NCI-H774 (cell line): Measurements from ENCODE around the gene COMT.

ENCODE experiments used
- DNase-seq: peaks from one replicate; lab custom pipeline; 2025; lab: John Stamatoyannopoulos, UW

Gene COMT

GRCh38 chr22:19970479-19971275 lies 29.1 kb downstream of the COMT start:
- no peak for DNase-seq

GRCh38 chr22:19971276-19972124 lies 29.9 kb downstream of the COMT start:
- DNase-seq = no peak

- DNase-seq = no peak
These were observed 30.7 kb downstream of the COMT start for GRCh38 chr22:19972251-19972650.

- DNase-seq = no peak
These were observed 31.3 kb downstream of the COMT start for GRCh38 chr22:19972652-19973550.

- DNase-seq = no peak
These were observed 32.1 kb downstream of the COMT start for GRCh38 chr22:19973551-19974267.

GRCh38 chr22:19974268-19974861 lies 32.8 kb downstream of the COMT start:
- peak; percentile 63 for DNase-seq

GRCh38 chr22:19974935-19975706 lies 33.5 kb downstream of the COMT start:
- no peak for DNase-seq

- no peak for DNase-seq
These were observed 34.1 kb downstream of the COMT start for GRCh38 chr22:19975707-19976035.

- DNase-seq = no peak
These were observed 35.1 kb downstream of the COMT start for GRCh38 chr22:19976671-19977070.

GRCh38 chr22:19977296-19978243 lies 36.0 kb downstream of the COMT start:
- DNase-seq = no peak

GRCh38 chr22:19978748-19979147 lies 37.2 kb downstream of the COMT start:
- no peak for DNase-seq

GRCh38 chr22:19979712-19980493 lies 38.3 kb downstream of the COMT start:
- DNase-seq = no peak

- no peak for DNase-seq
These were observed 39.2 kb downstream of the COMT start for GRCh38 chr22:19980766-19981165.

- DNase-seq = no peak
These were observed 39.8 kb downstream of the COMT start for GRCh38 chr22:19981171-19981960.

GRCh38 chr22:19981961-19982920 lies 40.7 kb downstream of the COMT start:
- no peak for DNase-seq

GRCh38 chr22:19982991-19983578 lies 41.5 kb downstream of the COMT start:
- DNase-seq = no peak
